Activated CD4-positive, alpha-beta T cell treated with anti-CD3 and anti-CD28 coated beads, Interleukin-2, amount 50 U/mL, for 4 hours (primary cell): ENCODE data around the gene VAT1L.

Experiments
- DNase-seq, 2 experiments: peaks; one replicate each; pipeline ENCODE4 v3.0.0-alpha.2; 2020

Gene VAT1L

GRCh38 chr16:77784441-77785372 is 3.7 kb upstream of the VAT1L start:
- no peak for DNase-seq

- DNase-seq: no peak
Measured at GRCh38 chr16:77785373-77785764, 3.0 kb upstream of the VAT1L start.

GRCh38 chr16:77786186-77786847 is 2.0 kb upstream of the VAT1L start:
- DNase-seq: no peak

GRCh38 chr16:77787452-77787851 is 912 bp upstream of the VAT1L start:
- no peak for DNase-seq

- DNase-seq: no peak
Measured at GRCh38 chr16:77789085-77790008, 983 bp downstream of the VAT1L start.

GRCh38 chr16:77790009-77790372 is 1.6 kb downstream of the VAT1L start:
- DNase-seq: no peak

- no peak for DNase-seq
Measured at GRCh38 chr16:77790912-77791311, 2.5 kb downstream of the VAT1L start.

- no peak for DNase-seq
Measured at GRCh38 chr16:77793417-77793816, 5.1 kb downstream of the VAT1L start.

GRCh38 chr16:77794586-77794985 is 6.2 kb downstream of the VAT1L start:
- DNase-seq: no peak

- DNase-seq: no peak
Measured at GRCh38 chr16:77801817-77802216, 13.5 kb downstream of the VAT1L start.

- no peak for DNase-seq
Measured at GRCh38 chr16:77805398-77805797, 17.0 kb downstream of the VAT1L start.

GRCh38 chr16:77807021-77807420 is 18.7 kb downstream of the VAT1L start:
- no peak for DNase-seq

GRCh38 chr16:77812856-77813500 is 24.6 kb downstream of the VAT1L start:
- DNase-seq: no peak

GRCh38 chr16:77816293-77816692 is 27.9 kb downstream of the VAT1L start:
- no peak for DNase-seq

- no peak for DNase-seq
Measured at GRCh38 chr16:77820340-77820739, 32.0 kb downstream of the VAT1L start.

GRCh38 chr16:77822661-77823060 is 34.3 kb downstream of the VAT1L start:
- DNase-seq: no peak

- no peak for DNase-seq
Measured at GRCh38 chr16:77823067-77823466, 34.7 kb downstream of the VAT1L start.

- DNase-seq: no peak
Measured at GRCh38 chr16:77825196-77825595, 36.8 kb downstream of the VAT1L start.

GRCh38 chr16:77827032-77827431 is 38.7 kb downstream of the VAT1L start:
- DNase-seq: no peak

- no peak for DNase-seq
Measured at GRCh38 chr16:77833921-77834634, 45.7 kb downstream of the VAT1L start.

GRCh38 chr16:77834635-77835540 is 46.5 kb downstream of the VAT1L start:
- no peak for DNase-seq
